ENCODE results near the gene NELFE.

NELFE gene

GRCh38 chr6:31948306-31948705 is 10.5 kb downstream of the NELFE start:
- TF ChIP-seq SIN3A (IDR thresholded peaks at IDR 0.05; ENCODE audit: borderline replicate concordance, insufficient read depth, low read length): no peak

GRCh38 chr6:31947864-31948263 is 10.9 kb downstream of the NELFE start:
- no peak for TF ChIP-seq FOXP2 (optimal IDR thresholded peaks at IDR 0.05; ENCODE audit: borderline replicate concordance, extremely low read depth, extremely low read length, insufficient read depth)
- TF ChIP-seq POLR2AphosphoS5 (IDR thresholded peaks at IDR 0.05; ENCODE audit: low read depth, low read length): no peak
- no peak for TF ChIP-seq TAF1 (IDR thresholded peaks at IDR 0.05; ENCODE audit: borderline replicate concordance, insufficient read depth, low read length)
- no peak for TF ChIP-seq REST (IDR thresholded peaks at IDR 0.05; ENCODE audit: insufficient read depth in 1 of 2, low read depth in 2 of 2, low read length in 2 of 2)
- TF ChIP-seq SIN3A (IDR thresholded peaks at IDR 0.05; ENCODE audit: borderline replicate concordance, insufficient read depth, low read length): no peak

GRCh38 chr6:31947070-31947675 is 11.6 kb downstream of the NELFE start:
- TF ChIP-seq SIN3A (IDR thresholded peaks at IDR 0.05; ENCODE audit: borderline replicate concordance, insufficient read depth, low read length) (no peak), REST (IDR thresholded peaks at IDR 0.05; ENCODE audit: insufficient read depth in 1 of 2, low read depth in 2 of 2, low read length in 2 of 2) (no peak), FOXP2 (optimal IDR thresholded peaks at IDR 0.05; ENCODE audit: borderline replicate concordance, extremely low read depth, extremely low read length, insufficient read depth) (no peak), POLR2AphosphoS5 (IDR thresholded peaks at IDR 0.05; ENCODE audit: low read depth, low read length) (no peak), TAF1 (IDR thresholded peaks at IDR 0.05; ENCODE audit: borderline replicate concordance, insufficient read depth, low read length) (no peak)

GRCh38 chr6:31946370-31946885 is 12.3 kb downstream of the NELFE start:
- TF ChIP-seq FOXP2 (optimal IDR thresholded peaks at IDR 0.05; ENCODE audit: borderline replicate concordance, extremely low read depth, extremely low read length, insufficient read depth): no peak
- no peak for TF ChIP-seq POLR2AphosphoS5 (IDR thresholded peaks at IDR 0.05; ENCODE audit: low read depth, low read length)
- TF ChIP-seq REST (IDR thresholded peaks at IDR 0.05; ENCODE audit: insufficient read depth in 1 of 2, low read depth in 2 of 2, low read length in 2 of 2): no peak
- no peak for TF ChIP-seq SIN3A (IDR thresholded peaks at IDR 0.05; ENCODE audit: borderline replicate concordance, insufficient read depth, low read length)
- TF ChIP-seq TAF1 (IDR thresholded peaks at IDR 0.05; ENCODE audit: borderline replicate concordance, insufficient read depth, low read length): no peak

GRCh38 chr6:31945507-31946369 is 13.0 kb downstream of the NELFE start, which contains the start of gene CFB:
Gene CFB (plus strand): TSS chr6:31946095. CDS start chr6:31946222, 127 bp downstream.
- TF ChIP-seq POLR2AphosphoS5 (IDR thresholded peaks at IDR 0.05; ENCODE audit: low read depth, low read length) (no peak), FOXP2 (optimal IDR thresholded peaks at IDR 0.05; ENCODE audit: borderline replicate concordance, extremely low read depth, extremely low read length, insufficient read depth) (no peak), REST (IDR thresholded peaks at IDR 0.05; ENCODE audit: insufficient read depth in 1 of 2, low read depth in 2 of 2, low read length in 2 of 2) (no peak), TAF1 (IDR thresholded peaks at IDR 0.05; ENCODE audit: borderline replicate concordance, insufficient read depth, low read length) (no peak), SIN3A (IDR thresholded peaks at IDR 0.05; ENCODE audit: borderline replicate concordance, insufficient read depth, low read length) (no peak)
